GM23338 (cell line): ENCODE results near the gene DNAJA1. TPM values are rescaled to one million over a fixed set of nuclear protein-coding genes. Genes with fewer than 3 reads are reported as not detected.
A peak's percentile ranks its signal among the peaks of the same experiment; 100 is the strongest.

Source experiments
- ATAC-seq: fragments of 200-7000 bp; cut with Tn5 transposase; 3 replicates; pipeline ENCODE4 v1.9.1; 2020
- DNase-seq: peaks from one replicate; pipeline ENCODE4 v3.0.0-alpha.2; 2015; ENCODE audit warnings: low spot score
- H2AFZ ChIP-seq: fragments of 200-600 bp; sonication (generic); 2 replicates; pipeline ENCODE4 v1.8.0; 2016; ENCODE audit warnings: antibody characterized with exemption, mild to moderate bottlenecking, moderate library complexity
- H3F3A ChIP-seq: fragments of 200-600 bp; sonication (generic); replicated peaks from 2 replicates; pipeline ENCODE4 v1.8.0; 2017; ENCODE audit warnings: antibody characterized with exemption, mixed run types, low read depth
- H3K27ac ChIP-seq: fragments of 200-600 bp; sonication (generic); 2 replicates; pipeline ENCODE4 v1.6.1; 2016; ENCODE audit warnings: low read depth
- H3K27me3 ChIP-seq: fragments of 200-600 bp; sonication (generic); 2 replicates; pipeline ENCODE4 v1.8.0; 2016; ENCODE audit warnings: mild to moderate bottlenecking, mixed run types, moderate library complexity; ENCODE audit not compliant: insufficient read depth
- H3K36me3 ChIP-seq: fragments of 200-600 bp; sonication (generic); 2 replicates; pipeline ENCODE4 v1.8.0; 2016; ENCODE audit warnings: mild to moderate bottlenecking; ENCODE audit not compliant: insufficient read depth
- H3K4me1 ChIP-seq: fragments of 200-600 bp; sonication (generic); 2 replicates; pipeline ENCODE4 v1.8.0; 2016; ENCODE audit warnings: mild to moderate bottlenecking, moderate library complexity; ENCODE audit not compliant: insufficient read depth
- H3K4me2 ChIP-seq: fragments of 200-600 bp; sonication (generic); 2 replicates; pipeline ENCODE4 v1.7.1; 2017; ENCODE audit warnings: mixed run types
- H3K4me3 ChIP-seq: fragments of 200-600 bp; sonication (generic); 2 replicates; pipeline ENCODE4 v1.6.1; 2016; ENCODE audit warnings: mixed run types
- H3K79me2 ChIP-seq: fragments of 200-600 bp; sonication (generic); replicated peaks from 2 replicates; pipeline ENCODE4 v1.8.0; 2017; ENCODE audit warnings: mild to moderate bottlenecking; ENCODE audit not compliant: insufficient read depth
- H3K9me2 ChIP-seq: fragments of 200-600 bp; sonication (generic); 2 replicates; pipeline ENCODE4 v1.8.0; 2017; ENCODE audit not compliant: insufficient read depth
- H4K20me1 ChIP-seq: fragments of 200-600 bp; sonication (generic); replicated peaks from 2 replicates; pipeline ENCODE4 v1.8.0; 2017; ENCODE audit warnings: mild to moderate bottlenecking; ENCODE audit not compliant: insufficient read depth
- H3K27ac Mint-ChIP-seq: 2 replicates; pipeline ENCODE4 v1.8.0; 2020; ENCODE audit warnings: inconsistent platforms, mild to moderate bottlenecking, moderate library complexity, mixed read lengths
- H3K27me3 Mint-ChIP-seq: 3 replicates; pipeline ENCODE4 v1.8.0; 2022; ENCODE audit warnings: low read depth, mild to moderate bottlenecking, moderate library complexity, mixed read lengths, inconsistent platforms; ENCODE audit not compliant: insufficient read depth, poor library complexity
- H3K36me3 Mint-ChIP-seq: 3 replicates; pipeline ENCODE4 v1.8.0; 2021; ENCODE audit warnings: low read depth, mild to moderate bottlenecking, inconsistent platforms, moderate library complexity, mixed read lengths
- H3K4me1 Mint-ChIP-seq: 3 replicates; pipeline ENCODE4 v1.8.0; 2020; ENCODE audit warnings: mild to moderate bottlenecking, inconsistent platforms, mixed read lengths
- H3K4me3 Mint-ChIP-seq: 3 replicates; pipeline ENCODE4 v1.8.0; 2021; ENCODE audit warnings: moderate library complexity, mild to moderate bottlenecking, inconsistent platforms, mixed read lengths
- H3K9me3 Mint-ChIP-seq: 3 replicates; pipeline ENCODE4 v1.8.0; 2020; ENCODE audit warnings: moderate library complexity, mild to moderate bottlenecking, inconsistent platforms, mixed read lengths
- CREB1 ChIP-seq: fragments of 250-450 bp; sonication (Bioruptor Pico); IDR thresholded peaks from 2 replicates; pipeline ENCODE4 v1.5.0; 2020; ENCODE audit warnings: low read depth, mild to moderate bottlenecking, moderate library complexity
- CTCF ChIP-seq, 2 experiments: fragments of 200-600 bp in 1 of 2; sonication (generic) in 1 of 2; conservative IDR thresholded peaks; 2 replicates each; pipeline versions ENCODE4 v1.5.1 to v1.6.1; 2016 to 2017; ENCODE audit warnings: antibody characterized with exemption in 2 of 2, low read depth in 2 of 2, mild to moderate bottlenecking in 2 of 2, moderate library complexity in 1 of 2
- ETS1 ChIP-seq: IDR thresholded peaks from 2 replicates; pipeline ENCODE4 v1.6.1; 2016; ENCODE audit warnings: antibody characterized with exemption
- EZH2 ChIP-seq: fragments of 200-600 bp; sonication (generic); IDR thresholded peaks from one replicate; pipeline ENCODE4 v1.8.0; 2017; ENCODE audit warnings: antibody characterized with exemption, mild to moderate bottlenecking, low read depth; ENCODE audit not compliant: unreplicated experiment
- EZH2phosphoT487 ChIP-seq: fragments of 200-600 bp; sonication (generic); IDR thresholded peaks from one replicate; pipeline ENCODE4 v1.8.1; 2018; ENCODE audit warnings: antibody characterized with exemption; ENCODE audit not compliant: unreplicated experiment
- JUNB ChIP-seq: IDR thresholded peaks from one replicate; pipeline ENCODE4 v1.6.1; 2016; ENCODE audit warnings: antibody characterized with exemption; ENCODE audit not compliant: unreplicated experiment
- NANOG ChIP-seq: IDR thresholded peaks from 2 replicates; pipeline ENCODE4 v1.6.1; 2016; ENCODE audit warnings: antibody characterized with exemption, borderline replicate concordance
- POLR2AphosphoS5 ChIP-seq: IDR thresholded peaks from 2 replicates; pipeline ENCODE4 v1.6.1; 2016; ENCODE audit warnings: antibody characterized with exemption, low read depth
- STAT1 ChIP-seq: IDR thresholded peaks from one replicate; pipeline ENCODE4 v1.6.1; 2016; ENCODE audit warnings: antibody characterized with exemption; ENCODE audit not compliant: unreplicated experiment
- ZNF331 ChIP-seq: fragments of 250-450 bp; sonication (Bioruptor Pico); IDR thresholded peaks from 2 replicates; pipeline ENCODE4 v1.5.0; 2020; ENCODE audit warnings: low read depth, mild to moderate bottlenecking, moderate library complexity
- ZNF462 ChIP-seq: fragments of 250-450 bp; sonication (Bioruptor Pico); IDR thresholded peaks from 2 replicates; pipeline ENCODE4 v1.5.0; 2020; ENCODE audit warnings: mild to moderate bottlenecking, moderate library complexity
- polyA plus RNA-seq: library from polyadenylated mRNA; unstranded; fragments of >200 nt; fragmentation: Nextera tagmentation; extraction: Ambion mirVana; gene quantifications from 2 replicates; pipeline ENCODE4 v1.2.1, GENCODE V29; 2016
- total RNA-seq: library from RNA; depleted of rRNA; stranded (reverse); fragments of >200 nt; shearing (Covaris generic); gene quantifications from 2 replicates; pipeline ENCODE4 v1.2.3, GENCODE V29; 2014

Gene DNAJA1
- total and polyA plus RNA-seq, 2 experiments from 2014 or later, result 95.4 to 115 TPM

- Mint-ChIP-seq H3K27me3 (peaks cover 18% of the 10 kb centered on the region), H3K4me3 (no peak overlapping the region), H3K27ac (no peak overlapping the region), H3K9me3 (peaks cover 12% of the 10 kb centered on the region), H3K36me3 (peaks cover 6% of the 10 kb centered on the region; the same call in 2 of the 3 replicates), H3K4me1 (peaks cover 2% of the 10 kb centered on the region; the same call in 2 of the 3 replicates)
- Histone ChIP-seq H3K79me2 (peaks cover 8% of the 10 kb centered on the region), H3K4me3 (no peak overlapping the region), H3K9me2 (no peaks in the 10 kb centered on the region), H3F3A (0 out of 2 replicates have a peak, but pooled peaks cover 3% of the 10 kb centered on the region), H2AFZ (peak overlapping the region; percentile 75; the same call in 1 of the 2 replicates), H3K36me3 (no peaks in the 10 kb centered on the region), H3K4me2 (no peak overlapping the region), H3K4me1 (peaks cover 4% of the 10 kb centered on the region; the same call in 1 of the 2 replicates), H3K27ac (no peak overlapping the region), H4K20me1 (0 out of 2 replicates have a peak, but pooled peaks cover 4% of the 10 kb centered on the region), H3K27me3 (no peaks in the 10 kb centered on the region)
- no peak for ATAC-seq
- TF ChIP-seq ETS1, result no peak
- no peak for TF ChIP-seq EZH2
- TF ChIP-seq ZNF331, result no peak
- no peak for TF ChIP-seq NANOG
- TF ChIP-seq JUNB, result no peak
- TF ChIP-seq STAT1, result no peak
- TF ChIP-seq CTCF (conservative IDR thresholded peaks at IDR 0.05; ENCODE audit: low read depth in 2 of 2), result no peak
- TF ChIP-seq POLR2AphosphoS5, result no peak
- no peak for TF ChIP-seq CREB1 (CRISPR knock-in tag)
- no peak for TF ChIP-seq EZH2phosphoT487
- DNase-seq, result no peak
Observed at GRCh38 chr9:33080534-33080933, 55.5 kb downstream of the DNAJA1 start.

GRCh38 chr9:33081128-33081851 is 56.2 kb downstream of the DNAJA1 start:
- Mint-ChIP-seq H3K9me3 (peaks cover 16% of the 10 kb centered on the region), H3K4me1 (no peaks in the 10 kb centered on the region), H3K27ac (no peak overlapping the region), H3K27me3 (peaks cover 16% of the 10 kb centered on the region), H3K36me3 (peaks cover 6% of the 10 kb centered on the region; the same call in 2 of the 3 replicates), H3K4me3 (no peak overlapping the region)
- Histone ChIP-seq H3K9me2 (no peaks in the 10 kb centered on the region), H4K20me1 (no peaks in the 10 kb centered on the region), H3K27ac (no peak overlapping the region), H3K4me1 (no peaks in the 10 kb centered on the region), H2AFZ (peak overlapping the region; percentile 75; the same call in 1 of the 2 replicates), H3F3A (0 out of 2 replicates have a peak, but pooled peaks cover 3% of the 10 kb centered on the region), H3K4me3 (peak overlapping the region; percentile 18; the same call in 1 of the 2 replicates), H3K4me2 (no peak overlapping the region), H3K27me3 (no peaks in the 10 kb centered on the region), H3K79me2 (peaks cover under 1% of the 10 kb centered on the region), H3K36me3 (no peaks in the 10 kb centered on the region)
- ATAC-seq, result peak; percentile 77
- DNase-seq, result peak; percentile 93
- TF ChIP-seq ZNF331 (no peak), ZNF462 (CRISPR knock-in tag) (no peak), NANOG (0 out of 2 replicates have a peak, but pooled peaks have one; percentile 15)
